GM12878 (cell line): Measurements from ENCODE around the gene METAP1.

Experiments used
- LARP7 ChIP-seq: fragments of 450-650 bp; IDR thresholded peaks from 2 replicates; pipeline ENCODE4 v1.6.1; 2017; ENCODE audit warnings: mild to moderate bottlenecking
- NFYB ChIP-seq: IDR thresholded peaks from 2 replicates; pipeline ENCODE4 v1.6.1; 2011; ENCODE audit warnings: low read depth, mild to moderate bottlenecking, low read length, improper control_type of control experiment, moderate library complexity; ENCODE audit not compliant: insufficient read depth
- NR2C2 ChIP-seq: IDR thresholded peaks from 2 replicates; pipeline ENCODE4 v1.6.1; 2011; ENCODE audit warnings: borderline replicate concordance, low read depth; ENCODE audit not compliant: control insufficient read depth, insufficient read length
- POLR2A ChIP-seq: IDR thresholded peaks from 2 replicates; pipeline ENCODE4 v1.6.1; 2011; ENCODE audit warnings: low read depth, mild to moderate bottlenecking, low read length
- POLR2AphosphoS5 ChIP-seq: IDR thresholded peaks from 2 replicates; pipeline ENCODE4 v1.6.1; 2011; ENCODE audit warnings: mild to moderate bottlenecking, low read length, inconsistent platforms
- RAD21 ChIP-seq: IDR thresholded peaks from 2 replicates; pipeline ENCODE4 v1.6.1; 2011; ENCODE audit warnings: mild to moderate bottlenecking, low read depth, low read length, moderate library complexity; ENCODE audit not compliant: insufficient read depth
- SMAD5 ChIP-seq: IDR thresholded peaks from 2 replicates; pipeline ENCODE4 v1.6.1; 2016; ENCODE audit warnings: antibody characterized with exemption, low read depth
- SMARCA5 ChIP-seq: fragments of 450-650 bp; IDR thresholded peaks from 2 replicates; pipeline ENCODE4 v1.6.1; 2017; ENCODE audit warnings: mild to moderate bottlenecking
- SMC3 ChIP-seq: IDR thresholded peaks from 2 replicates; pipeline ENCODE4 v1.6.1; 2011; ENCODE audit warnings: low read length, improper control_type of control experiment, borderline replicate concordance
- ZNF274 ChIP-seq: IDR thresholded peaks from one replicate; pipeline ENCODE4 v1.8.0; 2011; ENCODE audit not compliant: insufficient read length, insufficient read depth
- TF ChIP-seq, protein P1 (sequence below), 3 experiments: IDR thresholded peaks in 2 of 3; conservative IDR thresholded peaks in 1 of 3; 2 replicates each; pipeline ENCODE4 v1.5.1; 2011; ENCODE audit warnings: low read depth in 3 of 3, low read length in 3 of 3, mild to moderate bottlenecking in 3 of 3, control low read depth in 2 of 3, moderate library complexity in 2 of 3, inconsistent platforms in 1 of 3, mixed read lengths in 1 of 3; ENCODE audit not compliant: control insufficient read depth in 2 of 3, insufficient read depth in 1 of 3; ENCODE audit errors: extremely low read depth in 1 of 3
- TF ChIP-seq, protein P2 (sequence below): fragments of 450-650 bp; IDR thresholded peaks from 2 replicates; pipeline ENCODE4 v1.6.1; 2014; ENCODE audit warnings: mild to moderate bottlenecking
- TF ChIP-seq, protein P3 (sequence below): IDR thresholded peaks from 2 replicates; pipeline ENCODE4 v1.6.1; 2012; ENCODE audit warnings: low read depth, low read length, improper control_type of control experiment

DNA sequence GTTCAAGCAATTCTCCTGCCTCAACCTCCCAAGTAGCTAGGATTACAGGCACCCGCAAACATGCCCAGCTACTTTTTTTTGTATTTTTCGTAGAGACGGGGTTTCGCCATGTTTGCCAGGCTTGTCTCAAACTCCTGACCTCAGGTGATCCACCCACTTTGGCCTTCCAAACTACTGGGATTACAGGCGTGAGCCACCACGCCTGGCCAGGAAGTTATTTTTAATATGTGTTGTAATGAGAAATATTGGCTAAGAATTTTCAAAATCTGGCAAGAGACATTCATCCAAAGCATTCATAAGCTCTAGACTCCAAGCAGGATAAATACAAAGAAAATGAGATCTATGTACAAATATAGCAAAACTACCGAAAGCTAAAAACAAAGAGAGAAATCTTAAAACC, 18.0 kb upstream of the METAP1 start:
- TF ChIP-seq RAD21: no peak
- TF ChIP-seq NFYB: no peak
- TF ChIP-seq, protein P1, sequence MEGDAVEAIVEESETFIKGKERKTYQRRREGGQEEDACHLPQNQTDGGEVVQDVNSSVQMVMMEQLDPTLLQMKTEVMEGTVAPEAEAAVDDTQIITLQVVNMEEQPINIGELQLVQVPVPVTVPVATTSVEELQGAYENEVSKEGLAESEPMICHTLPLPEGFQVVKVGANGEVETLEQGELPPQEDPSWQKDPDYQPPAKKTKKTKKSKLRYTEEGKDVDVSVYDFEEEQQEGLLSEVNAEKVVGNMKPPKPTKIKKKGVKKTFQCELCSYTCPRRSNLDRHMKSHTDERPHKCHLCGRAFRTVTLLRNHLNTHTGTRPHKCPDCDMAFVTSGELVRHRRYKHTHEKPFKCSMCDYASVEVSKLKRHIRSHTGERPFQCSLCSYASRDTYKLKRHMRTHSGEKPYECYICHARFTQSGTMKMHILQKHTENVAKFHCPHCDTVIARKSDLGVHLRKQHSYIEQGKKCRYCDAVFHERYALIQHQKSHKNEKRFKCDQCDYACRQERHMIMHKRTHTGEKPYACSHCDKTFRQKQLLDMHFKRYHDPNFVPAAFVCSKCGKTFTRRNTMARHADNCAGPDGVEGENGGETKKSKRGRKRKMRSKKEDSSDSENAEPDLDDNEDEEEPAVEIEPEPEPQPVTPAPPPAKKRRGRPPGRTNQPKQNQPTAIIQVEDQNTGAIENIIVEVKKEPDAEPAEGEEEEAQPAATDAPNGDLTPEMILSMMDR (IDR thresholded peaks at IDR 0.05 in 2 of 3, conservative IDR thresholded peaks at IDR 0.05 in 1 of 3; ENCODE audit: control insufficient read depth in 2 of 3, extremely low read depth in 1 of 3, insufficient read depth in 1 of 3, low read depth in 3 of 3, low read length in 3 of 3): no peak
- TF ChIP-seq ZNF274: no peak
- TF ChIP-seq SMARCA5: no peak
- no peak for TF ChIP-seq LARP7
- TF ChIP-seq POLR2A: no peak
- TF ChIP-seq, protein P2, sequence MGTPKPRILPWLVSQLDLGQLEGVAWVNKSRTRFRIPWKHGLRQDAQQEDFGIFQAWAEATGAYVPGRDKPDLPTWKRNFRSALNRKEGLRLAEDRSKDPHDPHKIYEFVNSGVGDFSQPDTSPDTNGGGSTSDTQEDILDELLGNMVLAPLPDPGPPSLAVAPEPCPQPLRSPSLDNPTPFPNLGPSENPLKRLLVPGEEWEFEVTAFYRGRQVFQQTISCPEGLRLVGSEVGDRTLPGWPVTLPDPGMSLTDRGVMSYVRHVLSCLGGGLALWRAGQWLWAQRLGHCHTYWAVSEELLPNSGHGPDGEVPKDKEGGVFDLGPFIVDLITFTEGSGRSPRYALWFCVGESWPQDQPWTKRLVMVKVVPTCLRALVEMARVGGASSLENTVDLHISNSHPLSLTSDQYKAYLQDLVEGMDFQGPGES: no peak
- no peak for TF ChIP-seq POLR2AphosphoS5
- no peak for TF ChIP-seq SMAD5
- TF ChIP-seq NR2C2: no peak
- TF ChIP-seq, protein P3, sequence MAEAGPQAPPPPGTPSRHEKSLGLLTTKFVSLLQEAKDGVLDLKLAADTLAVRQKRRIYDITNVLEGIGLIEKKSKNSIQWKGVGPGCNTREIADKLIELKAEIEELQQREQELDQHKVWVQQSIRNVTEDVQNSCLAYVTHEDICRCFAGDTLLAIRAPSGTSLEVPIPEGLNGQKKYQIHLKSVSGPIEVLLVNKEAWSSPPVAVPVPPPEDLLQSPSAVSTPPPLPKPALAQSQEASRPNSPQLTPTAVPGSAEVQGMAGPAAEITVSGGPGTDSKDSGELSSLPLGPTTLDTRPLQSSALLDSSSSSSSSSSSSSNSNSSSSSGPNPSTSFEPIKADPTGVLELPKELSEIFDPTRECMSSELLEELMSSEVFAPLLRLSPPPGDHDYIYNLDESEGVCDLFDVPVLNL: no peak
- no peak for TF ChIP-seq SMC3
